Activated T-cell treated with anti-CD3 and anti-CD28 coated beads, Interleukin-2, amount 50 U/mL, for 72 hours (primary cell): ENCODE measurements around the gene HESX1. TPM values are rescaled to one million over a fixed set of nuclear protein-coding genes. Genes with fewer than 3 reads are reported as not detected.

Experiments
- ATAC-seq, 2 donors: fragments of 150-1000 bp; cut with Tn5 transposase; replicated peaks in 1 of 2; 2 replicates each; pipeline ENCODE4 v1.10.0; 2021; ENCODE audit warnings: moderate library complexity in 2 of 2, mild to moderate bottlenecking in 1 of 2
- DNase-seq, 2 donors: peaks; one replicate each; pipeline ENCODE4 v3.0.0; 2021 to 2022; ENCODE audit warnings: mixed read lengths in 1 of 2
- H3K27ac Mint-ChIP-seq: one replicate; pipeline ENCODE4 v1.8.0; 2022; ENCODE audit warnings: mild to moderate bottlenecking, moderate library complexity, mixed read lengths
- H3K27me3 Mint-ChIP-seq: one replicate; pipeline ENCODE4 v1.8.0; 2022; ENCODE audit warnings: low read depth, mixed read lengths
- H3K36me3 Mint-ChIP-seq, 2 donors: one replicate each; pipeline ENCODE4 v1.8.0; 2022; ENCODE audit warnings: mixed read lengths in 2 of 2, mild to moderate bottlenecking in 1 of 2; ENCODE audit not compliant: insufficient read depth in 2 of 2
- H3K4me1 Mint-ChIP-seq: one replicate; pipeline ENCODE4 v1.8.0; 2022; ENCODE audit warnings: low read depth, mixed read lengths
- H3K4me3 Mint-ChIP-seq, 2 donors: one replicate each; pipeline ENCODE4 v1.8.0; 2022; ENCODE audit warnings: mild to moderate bottlenecking in 2 of 2, mixed read lengths in 2 of 2, moderate library complexity in 2 of 2
- H3K9me3 Mint-ChIP-seq, 2 donors: one replicate each; pipeline ENCODE4 v1.8.0; 2022; ENCODE audit warnings: mixed read lengths in 2 of 2
- total RNA-seq, 2 donors: library from RNA; stranded (reverse); gene quantifications; one replicate each; pipeline ENCODE4 v1.2.3, GENCODE V29; 2022

HESX1 gene
- total RNA-seq, 2 donors from 2014 or later = 0.62 to 0.72 TPM

GRCh38 chr3:57192028-57192427, 7.8 kb downstream of the HESX1 start:
- DNase-seq = no peak

DNA sequence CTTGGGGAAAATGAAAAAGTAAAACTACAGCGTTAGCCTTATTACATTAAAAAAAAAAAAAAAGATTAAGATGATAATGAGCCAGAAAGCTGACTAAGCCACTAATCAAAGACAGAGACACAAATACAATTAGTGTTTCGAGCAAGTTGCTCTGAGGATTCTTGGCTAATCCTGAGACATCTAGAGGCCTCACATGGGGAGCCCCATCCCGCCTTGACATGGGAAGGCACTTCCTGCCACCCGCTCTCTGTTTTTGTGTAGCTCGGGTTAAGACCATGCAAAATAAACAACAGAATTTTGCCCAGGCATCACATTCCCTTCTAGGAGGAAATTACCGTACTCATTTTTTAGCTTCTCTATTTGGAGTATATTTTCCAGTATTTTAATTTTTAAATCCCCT, 15.3 kb downstream of the HESX1 start:
- ATAC-seq = no peak

More at GRCh38 chr3:57192028-57192427, 7.8 kb downstream of the HESX1 start:
- H3K27me3 Mint-ChIP-seq = no peaks in the 10 kb centered on the region
- H3K27ac Mint-ChIP-seq = no peak overlapping the region
- no peaks in the 10 kb centered on the region for H3K9me3 Mint-ChIP-seq
- no peak overlapping the region for H3K4me3 Mint-ChIP-seq
- H3K4me1 Mint-ChIP-seq = no peaks in the 10 kb centered on the region
- no peak for ATAC-seq
- H3K36me3 Mint-ChIP-seq = no peaks in the 10 kb centered on the region

DNA sequence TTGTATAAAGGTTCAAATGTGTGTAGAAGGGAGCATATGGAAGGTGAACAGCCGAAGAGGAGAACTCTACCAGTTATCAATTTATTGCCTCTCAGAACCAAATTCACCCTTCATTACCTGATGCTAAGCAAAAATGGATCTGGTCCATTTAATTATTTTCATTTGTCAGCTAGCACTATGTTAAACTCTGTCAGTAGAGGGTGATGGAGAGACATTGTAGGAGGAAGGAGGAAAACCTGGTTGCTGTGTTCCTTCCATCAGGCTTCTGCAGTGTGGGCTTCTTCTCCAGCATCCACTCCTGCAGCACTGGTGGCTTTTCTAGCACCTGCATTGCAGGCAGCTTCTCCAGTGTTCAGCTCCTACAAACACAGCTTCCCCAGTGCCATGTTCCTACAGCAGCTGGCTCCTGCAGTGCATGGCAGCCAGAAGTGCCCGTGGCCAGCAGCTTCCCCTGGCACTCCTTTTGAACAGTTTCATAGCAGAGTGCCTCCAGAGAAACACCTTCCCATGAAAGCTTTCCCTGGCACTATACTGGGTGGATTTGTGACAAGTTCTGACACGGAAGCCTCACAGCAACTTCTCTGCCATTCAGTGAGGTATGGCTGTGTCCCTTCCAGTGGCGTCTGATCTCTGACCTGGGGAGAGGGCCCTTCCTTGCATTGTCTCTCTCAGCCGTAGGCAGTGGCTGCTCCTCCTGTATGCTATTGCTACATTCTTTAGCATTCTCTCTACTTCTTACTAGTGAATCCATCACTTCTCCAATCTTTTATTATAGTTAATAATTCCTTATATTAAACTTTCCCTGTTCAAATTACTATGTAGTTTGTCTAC, 20.0 kb downstream of the HESX1 start:
- H3K36me3 Mint-ChIP-seq = no peaks in the 10 kb centered on the region
- ATAC-seq (no peak), DNase-seq (no peak)
- H3K4me3 Mint-ChIP-seq = no peak overlapping the region
- H3K4me1 Mint-ChIP-seq = no peaks in the 10 kb centered on the region
- no peaks in the 10 kb centered on the region for H3K9me3 Mint-ChIP-seq
- peaks cover 23% of the 10 kb centered on the region for H3K27me3 Mint-ChIP-seq
- H3K27ac Mint-ChIP-seq = no peak overlapping the region

More for the DNA sequence above, 15.3 kb downstream of the HESX1 start:
- peaks cover 10% of the 10 kb centered on the region for H3K27me3 Mint-ChIP-seq
- no peak overlapping the region for H3K4me3 Mint-ChIP-seq
- H3K36me3 Mint-ChIP-seq = no peaks in the 10 kb centered on the region
- H3K4me1 Mint-ChIP-seq = no peaks in the 10 kb centered on the region
- no peaks in the 10 kb centered on the region for H3K9me3 Mint-ChIP-seq
- DNase-seq = no peak
- no peak overlapping the region for H3K27ac Mint-ChIP-seq

GRCh38 chr3:57176045-57176444, 23.7 kb downstream of the HESX1 start:
- no peak for DNase-seq
- no peak for ATAC-seq
- no peaks in the 10 kb centered on the region for H3K36me3 Mint-ChIP-seq
- no peak overlapping the region for H3K4me3 Mint-ChIP-seq
- no peak overlapping the region for H3K27ac Mint-ChIP-seq
- no peaks in the 10 kb centered on the region for H3K4me1 Mint-ChIP-seq
- no peaks in the 10 kb centered on the region for H3K9me3 Mint-ChIP-seq
- peaks cover 34% of the 10 kb centered on the region for H3K27me3 Mint-ChIP-seq

DNA sequence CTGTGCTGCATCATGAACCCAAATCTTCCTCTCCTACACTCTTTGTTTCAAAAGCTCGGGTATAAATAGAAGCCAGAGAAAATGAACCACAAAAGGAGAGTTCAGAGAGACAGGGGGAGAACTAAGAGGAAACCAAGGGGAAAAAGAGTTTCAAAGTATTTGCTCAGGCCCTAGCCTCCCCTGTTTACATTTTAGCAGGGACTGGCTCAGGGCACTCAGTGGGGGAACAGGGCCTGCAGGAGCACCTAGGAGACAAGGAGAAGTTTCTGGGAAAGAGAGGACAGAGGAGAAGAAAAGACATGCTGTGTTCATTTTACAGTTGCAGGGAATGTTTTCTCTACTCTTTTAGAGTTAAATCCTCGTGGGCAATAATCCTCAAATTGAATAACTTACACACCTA, 26.1 kb downstream of the HESX1 start:
- Mint-ChIP-seq H3K27ac (no peak overlapping the region), H3K27me3 (peaks cover 40% of the 10 kb centered on the region), H3K4me1 (peaks cover 4% of the 10 kb centered on the region), H3K4me3 (no peak overlapping the region), H3K36me3 (no peaks in the 10 kb centered on the region), H3K9me3 (no peaks in the 10 kb centered on the region)
- no peak for DNase-seq
- ATAC-seq = no peak

DNA sequence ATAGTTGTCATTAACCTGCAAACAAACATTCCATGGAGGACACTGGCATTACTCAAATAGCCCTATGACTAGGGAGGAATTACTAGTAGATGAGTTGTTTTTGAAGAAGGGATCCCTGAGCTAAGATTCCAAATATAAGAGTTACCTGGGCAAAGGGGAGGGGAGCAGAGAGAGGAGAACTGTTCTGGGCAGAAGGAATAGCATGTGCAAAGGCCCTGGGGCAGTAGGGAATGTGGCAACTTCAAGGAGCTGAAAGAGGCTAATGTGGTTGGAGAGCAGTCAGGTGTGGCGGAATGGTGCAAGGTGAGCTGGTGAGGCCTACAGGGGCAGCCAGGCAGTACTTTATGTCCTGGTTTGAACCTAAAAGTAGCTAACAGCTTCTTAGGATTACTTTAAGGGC, 28.8 kb downstream of the HESX1 start:
- Mint-ChIP-seq H3K36me3 (no peaks in the 10 kb centered on the region), H3K9me3 (no peaks in the 10 kb centered on the region), H3K27ac (no peak overlapping the region), H3K27me3 (peaks cover 53% of the 10 kb centered on the region), H3K4me1 (peaks cover 5% of the 10 kb centered on the region), H3K4me3 (no peak overlapping the region)
- DNase-seq (no peak), ATAC-seq (no peak)

DNA sequence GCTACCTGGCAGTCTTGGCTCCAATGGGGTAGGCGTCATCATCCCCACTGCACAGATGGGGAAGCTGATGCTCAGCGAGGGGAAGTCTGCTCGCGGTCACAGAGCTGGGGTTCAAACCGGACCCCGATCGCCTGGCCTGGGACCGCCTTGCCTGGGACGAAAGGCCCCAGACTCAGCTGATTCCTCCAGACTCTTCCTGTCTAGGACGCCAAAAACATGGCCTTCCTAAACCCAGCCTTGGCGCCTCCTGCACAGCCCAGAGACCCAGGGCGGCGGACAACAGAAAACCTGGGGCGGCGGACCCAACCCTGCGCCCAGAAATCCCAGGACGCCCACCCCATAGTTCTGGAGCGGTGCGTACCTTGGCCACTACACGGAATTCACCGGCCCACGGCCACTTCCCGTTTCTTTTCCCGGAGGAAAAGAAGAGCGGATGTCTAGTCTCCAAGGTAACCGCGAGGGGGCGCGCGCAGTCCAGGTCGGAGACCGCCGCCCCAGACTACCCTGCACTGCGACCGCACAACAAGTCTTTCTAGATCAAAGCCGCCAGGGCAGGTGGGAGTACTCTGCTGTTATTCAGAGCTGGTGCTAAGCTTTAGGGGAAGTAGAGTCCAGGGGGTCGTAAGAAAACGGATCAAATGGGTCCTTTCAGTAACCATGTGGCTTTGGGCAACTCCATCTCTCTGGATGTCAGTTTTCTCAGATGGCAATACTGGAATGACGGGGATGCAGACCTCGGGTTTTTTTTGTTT, 29.7 kb downstream of the HESX1 start:
- no peaks in the 10 kb centered on the region for H3K36me3 Mint-ChIP-seq
- ATAC-seq (peak; percentile 78 to 79), DNase-seq (peak; percentile 68 to 77)
- H3K9me3 Mint-ChIP-seq = no peaks in the 10 kb centered on the region
- no peak overlapping the region for H3K27ac Mint-ChIP-seq
- H3K4me1 Mint-ChIP-seq = peaks cover 9% of the 10 kb centered on the region
- H3K4me3 Mint-ChIP-seq = peak overlapping the region; percentile 45 to 73
- H3K27me3 Mint-ChIP-seq = peaks cover 59% of the 10 kb centered on the region

- peaks cover 63% of the 10 kb centered on the region for H3K27me3 Mint-ChIP-seq
- H3K36me3 Mint-ChIP-seq = peaks cover 0 to 2% of the 10 kb centered on the region in 2 donors
- no peaks in the 10 kb centered on the region for H3K9me3 Mint-ChIP-seq
- H3K27ac Mint-ChIP-seq = no peak overlapping the region
- peak overlapping the region; percentile 48 to 54 for H3K4me3 Mint-ChIP-seq
- peaks cover 14% of the 10 kb centered on the region for H3K4me1 Mint-ChIP-seq
- ATAC-seq (no peak), DNase-seq (no peak)
Observed at GRCh38 chr3:57169108-57169507, 30.7 kb downstream of the HESX1 start.

- H3K9me3 Mint-ChIP-seq = no peaks in the 10 kb centered on the region
- H3K36me3 Mint-ChIP-seq = peaks cover 0 to 2% of the 10 kb centered on the region in 2 donors
- DNase-seq (no peak), ATAC-seq (no peak)
- H3K27me3 Mint-ChIP-seq = peaks cover 68% of the 10 kb centered on the region
- no peak overlapping the region for H3K27ac Mint-ChIP-seq
- peaks cover 15% of the 10 kb centered on the region for H3K4me1 Mint-ChIP-seq
- no peak overlapping the region for H3K4me3 Mint-ChIP-seq
Observed at GRCh38 chr3:57168151-57168550, 31.6 kb downstream of the HESX1 start.

DNA sequence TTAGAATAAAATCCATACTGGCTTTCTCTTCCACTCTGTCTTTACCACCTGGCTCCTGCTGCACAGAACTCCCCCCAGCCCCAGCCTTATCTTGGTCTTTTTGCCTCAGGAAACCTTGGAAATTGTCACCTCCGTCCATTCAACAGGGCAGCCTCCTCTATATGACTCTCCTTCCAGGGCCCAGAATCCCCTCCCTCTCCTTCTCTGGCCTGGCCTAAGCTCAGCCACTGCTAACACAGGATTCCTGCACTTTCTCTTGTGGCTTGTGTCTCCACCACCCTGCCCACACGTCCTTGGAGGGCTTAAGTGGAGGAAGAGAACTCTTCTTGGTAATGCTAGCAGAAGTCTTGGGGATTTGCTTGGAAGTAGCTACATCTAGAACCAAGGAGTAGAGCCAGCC, 33.1 kb downstream of the HESX1 start:
- ATAC-seq (no peak), DNase-seq (no peak)
- Mint-ChIP-seq H3K4me3 (peak overlapping the region in 1 of 2 donors; percentile 1), H3K27me3 (peaks cover 76% of the 10 kb centered on the region), H3K9me3 (no peaks in the 10 kb centered on the region), H3K27ac (no peak overlapping the region), H3K4me1 (peaks cover 15% of the 10 kb centered on the region), H3K36me3 (peaks cover 0 to 2% of the 10 kb centered on the region in 2 donors)

DNA sequence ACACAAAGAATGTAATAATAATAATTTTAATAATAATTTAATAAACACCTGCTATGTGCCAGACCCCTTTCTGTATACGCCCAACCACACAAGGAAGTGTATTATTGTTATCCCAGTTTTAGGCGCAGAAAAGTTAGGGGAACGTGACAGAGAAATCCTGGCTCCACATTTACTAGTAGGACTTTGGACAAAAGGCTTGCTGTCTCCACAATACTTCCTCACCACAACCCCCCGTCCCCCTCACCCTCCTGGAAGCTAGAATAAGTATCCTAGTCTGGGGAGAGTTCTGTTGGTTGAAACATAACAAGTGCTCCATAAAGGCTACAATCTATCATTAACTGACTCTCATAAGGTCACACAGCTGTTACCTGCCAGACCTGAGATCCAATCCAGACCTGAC, 34.1 kb downstream of the HESX1 start:
- ATAC-seq = no peak
- Mint-ChIP-seq H3K4me3 (peak overlapping the region; percentile 68 to 74), H3K27me3 (peaks cover 80% of the 10 kb centered on the region), H3K9me3 (no peaks in the 10 kb centered on the region), H3K36me3 (peaks cover 0 to 2% of the 10 kb centered on the region in 2 donors), H3K27ac (no peak overlapping the region), H3K4me1 (peaks cover 15% of the 10 kb centered on the region)
- no peak for DNase-seq

DNA sequence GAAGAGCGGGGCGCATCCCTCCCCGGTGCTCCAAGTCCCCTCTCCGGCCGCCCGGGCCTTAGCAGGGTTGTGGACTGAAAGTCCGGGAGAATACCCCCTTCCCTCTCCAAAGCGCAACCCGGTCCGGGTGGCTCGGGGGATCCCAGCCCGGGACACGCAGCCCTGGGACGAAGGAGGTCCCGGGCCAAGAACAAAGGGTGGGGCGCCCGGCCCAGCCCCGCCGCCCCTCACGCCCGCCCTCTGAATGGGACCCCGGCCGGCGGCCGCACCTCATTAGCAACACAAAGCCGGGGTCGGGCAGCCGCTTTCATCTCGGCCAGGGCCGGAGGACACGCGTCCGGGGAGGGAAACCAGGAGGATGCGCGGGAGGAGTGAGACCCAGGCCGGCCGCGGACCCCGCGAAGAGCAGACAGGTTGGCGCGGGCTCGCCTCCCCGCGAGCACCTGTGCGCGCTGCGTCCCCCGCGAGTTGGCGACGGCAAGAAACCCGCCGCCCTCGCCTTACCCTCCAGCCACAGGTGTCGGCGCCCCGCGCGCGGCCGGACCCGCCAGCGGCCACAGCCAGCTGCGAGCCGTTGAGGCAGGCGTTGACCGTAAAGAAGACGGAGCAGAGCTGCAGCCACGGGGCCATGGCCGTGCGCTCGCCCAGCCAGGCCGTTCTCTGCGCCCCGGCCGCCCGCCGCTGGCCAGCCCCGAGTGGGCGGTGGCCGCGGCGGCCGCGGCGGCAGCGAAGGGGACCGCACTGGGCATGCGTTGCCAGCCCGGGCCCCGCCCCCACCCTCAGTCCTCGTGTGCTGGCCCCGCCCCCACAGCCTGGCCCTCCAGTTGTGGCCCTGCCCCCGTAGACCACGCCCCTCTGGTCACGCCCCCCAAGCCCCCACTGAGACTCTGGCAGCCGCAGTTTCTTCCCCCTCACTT, 34.9 kb downstream of the HESX1 start, which contains the start of gene IL17RD:
Gene IL17RD (minus strand): TSS at position 697 of the 917 bp plus-strand sequence. CDS start 67 bp downstream, at position 630.
- H3K36me3 Mint-ChIP-seq = peaks cover 0 to 2% of the 10 kb centered on the region in 2 donors
- H3K27ac Mint-ChIP-seq = no peak within 1 kb of the TSS
- peaks cover 87% of the 10 kb centered on the region for H3K27me3 Mint-ChIP-seq
- ATAC-seq = peak; percentile 76
- peaks cover 15% of the 10 kb centered on the region for H3K4me1 Mint-ChIP-seq
- peak; percentile 71 to 72 for DNase-seq
- H3K4me3 Mint-ChIP-seq = peak within 1 kb of the TSS; percentile 92 to 93
- H3K9me3 Mint-ChIP-seq = no peaks in the 10 kb centered on the region
